Left kidney (tissue), 8 donors: ENCODE measurements around the gene OVOL2. TPM values are rescaled to one million over a fixed set of nuclear protein-coding genes. Genes with fewer than 3 reads are reported as not detected.
"Not testable (repeated sequence)": the region's sequence is repeated elsewhere in the genome, so short reads cannot be mapped to it uniquely, and the experiment has no call there.

Experiments
- DNase-seq: peaks from one replicate; pipeline ENCODE4 v3.0.0-alpha.2; 2013
- long read RNA-seq, 8 donors: transcript quantifications; one replicate each; lab custom pipeline, GENCODE V29; 2026
- polyA plus RNA-seq: library from polyadenylated mRNA; unstranded; fragments of 120-200 nt; gene quantifications from one replicate; pipeline ENCODE4 v1.2.1, GENCODE V29; 2013; ENCODE audit not compliant: insufficient read length

Gene OVOL2
- 0.60 TPM for polyA plus RNA-seq
- long read RNA-seq, donor 1, partial matches to known transcripts: 0 of 11 reads
- long read RNA-seq, donor 1, other reads (novel, unspliced or antisense): 11 of 11 reads
- long read RNA-seq, donor 2, partial matches to known transcripts: 0 of 1 reads
- long read RNA-seq, donor 2, other reads (novel, unspliced or antisense): 0 of 1 reads
- long read RNA-seq, donor 3: 0 reads
- long read RNA-seq, donor 4: 0 reads
- long read RNA-seq, donor 5: 0 reads
- long read RNA-seq, donor 6, partial matches to known transcripts: 5 of 11 reads
- long read RNA-seq, donor 6, other reads (novel, unspliced or antisense): 6 of 11 reads
- long read RNA-seq, donor 7, partial matches to known transcripts: 0 of 2 reads
- long read RNA-seq, donor 7, other reads (novel, unspliced or antisense): 0 of 2 reads
- long read RNA-seq, donor 8, partial matches to known transcripts: 19 of 19 reads
- long read RNA-seq, donor 8, other reads (novel, unspliced or antisense): 0 of 19 reads

- DNase-seq: peak; percentile 60
Measured at GRCh38 chr20:18057101-18057993, at the start of gene OVOL2. Gene OVOL2 (minus strand): TSS chr20:18057916. CDS start chr20:18057634, 282 bp downstream.

- DNase-seq: no peak
Measured at GRCh38 chr20:18103497-18103896, 45.8 kb upstream of the OVOL2 start.

GRCh38 chr20:18101125-18101810, 43.6 kb upstream of the OVOL2 start:
- no peak for DNase-seq

GRCh38 chr20:18100569-18100968, 42.9 kb upstream of the OVOL2 start:
- not testable (repeated sequence) for DNase-seq

- DNase-seq: no peak
Measured at GRCh38 chr20:18094191-18094590, 36.5 kb upstream of the OVOL2 start.

- DNase-seq: no peak
Measured at GRCh38 chr20:18093388-18093787, 35.7 kb upstream of the OVOL2 start.

- no peak for DNase-seq
Measured at GRCh38 chr20:18092890-18093289, 35.2 kb upstream of the OVOL2 start.

GRCh38 chr20:18091623-18092022, 33.9 kb upstream of the OVOL2 start:
- DNase-seq: no peak

- no peak for DNase-seq
Measured at GRCh38 chr20:18090477-18090876, 32.8 kb upstream of the OVOL2 start.

- DNase-seq: no peak
Measured at GRCh38 chr20:18090044-18090443, 32.3 kb upstream of the OVOL2 start.

- not testable (repeated sequence) for DNase-seq
Measured at GRCh38 chr20:18088841-18089240, 31.1 kb upstream of the OVOL2 start.

GRCh38 chr20:18088298-18088697, 30.6 kb upstream of the OVOL2 start:
- DNase-seq: not testable (repeated sequence)

- DNase-seq: no peak
Measured at GRCh38 chr20:18087054-18087453, 29.3 kb upstream of the OVOL2 start.

GRCh38 chr20:18080836-18081235, 23.1 kb upstream of the OVOL2 start:
- DNase-seq: not testable (repeated sequence)

GRCh38 chr20:18079756-18080353, 22.1 kb upstream of the OVOL2 start:
- DNase-seq: no peak

- DNase-seq: no peak
Measured at GRCh38 chr20:18077157-18077556, 19.4 kb upstream of the OVOL2 start.

GRCh38 chr20:18072532-18072931, 14.8 kb upstream of the OVOL2 start:
- DNase-seq: no peak

- DNase-seq: no peak
Measured at GRCh38 chr20:18066421-18067333, 9.0 kb upstream of the OVOL2 start.

GRCh38 chr20:18063676-18064075, 6.0 kb upstream of the OVOL2 start:
- no peak for DNase-seq

GRCh38 chr20:18059603-18060002, 1.9 kb upstream of the OVOL2 start:
- DNase-seq: no peak
